GM12875 (cell line): ENCODE results near the gene GRIP1.
A peak's percentile ranks its signal among the peaks of the same experiment; 100 is the strongest.

Experiments
- H3K4me3 ChIP-seq: one replicate; pipeline ENCODE4 v1.5.1; 2011; ENCODE audit warnings: low read depth, low read length, control low read depth
- CTCF ChIP-seq: IDR thresholded peaks from 2 replicates; pipeline ENCODE4 v1.5.1; 2011; ENCODE audit warnings: low read depth, mild to moderate bottlenecking, control low read depth, inconsistent platforms, low read length, moderate library complexity, borderline replicate concordance; ENCODE audit not compliant: insufficient read depth

GRIP1 gene

GRCh38 chr12:66563220-66563619 is 115.7 kb downstream of the GRIP1 start:
- TF ChIP-seq CTCF: no peak
- no peak overlapping the region for H3K4me3 ChIP-seq

GRCh38 chr12:66555113-66555512 is 123.8 kb downstream of the GRIP1 start:
- TF ChIP-seq CTCF: no peak
- H3K4me3 ChIP-seq: no peak overlapping the region

GRCh38 chr12:66552716-66553115 is 126.2 kb downstream of the GRIP1 start:
- TF ChIP-seq CTCF: no peak
- H3K4me3 ChIP-seq: no peak overlapping the region

- H3K4me3 ChIP-seq: no peak overlapping the region
- no peak for TF ChIP-seq CTCF
Observed at GRCh38 chr12:66550626-66551025, 128.2 kb downstream of the GRIP1 start.

GRCh38 chr12:66549050-66549389 is 129.9 kb downstream of the GRIP1 start:
- no peak overlapping the region for H3K4me3 ChIP-seq
- no peak for TF ChIP-seq CTCF

- H3K4me3 ChIP-seq: no peak overlapping the region
- peak; percentile 26; the same call in 1 of the 2 replicates for TF ChIP-seq CTCF
Observed at GRCh38 chr12:66548338-66549049, 130.4 kb downstream of the GRIP1 start.

GRCh38 chr12:66541426-66541825 is 137.4 kb downstream of the GRIP1 start:
- no peak for TF ChIP-seq CTCF
- no peak overlapping the region for H3K4me3 ChIP-seq
